Activated CD8-positive, alpha-beta T cell treated with anti-CD3 and anti-CD28 coated beads for 36 hours (primary cell): Measurements from ENCODE around the gene INS. TPM values are rescaled to one million over a fixed set of nuclear protein-coding genes. Genes with fewer than 3 reads are reported as not detected.

Experiments used
- ATAC-seq: fragments of 200-7000 bp; cut with Tn5 transposase; one replicate; pipeline ENCODE4 v1.10.0; 2021; ENCODE audit warnings: mild to moderate bottlenecking, moderate library complexity
- CTCF ChIA-PET: fragments of 350-600 bp; sonication (Branson Sonifier 250); formaldehyde crosslinking; loops from one replicate; lab custom pipeline; 2021; ENCODE audit warnings: antibody characterized with exemption; lab: Charles Lee
- POLR2A ChIA-PET: fragments of 350-600 bp; sonication (Branson Sonifier 250); formaldehyde crosslinking; loops from one replicate; lab custom pipeline; 2021; ENCODE audit warnings: antibody characterized with exemption; lab: Charles Lee
- DNase-seq: peaks from one replicate; pipeline ENCODE4 v3.0.0-alpha.2; 2020
- H3K27ac Mint-ChIP-seq: one replicate; pipeline ENCODE4 v1.8.0; 2021; ENCODE audit warnings: mild to moderate bottlenecking, mixed read lengths
- H3K27me3 Mint-ChIP-seq: one replicate; pipeline ENCODE4 v1.8.0; 2021; ENCODE audit warnings: mixed read lengths
- H3K36me3 Mint-ChIP-seq: one replicate; pipeline ENCODE4 v1.8.0; 2021; ENCODE audit warnings: low read depth, mixed read lengths
- H3K4me1 Mint-ChIP-seq: one replicate; pipeline ENCODE4 v1.8.0; 2021; ENCODE audit warnings: low read depth, mixed read lengths
- H3K4me3 Mint-ChIP-seq: one replicate; pipeline ENCODE4 v1.8.0; 2021; ENCODE audit warnings: mild to moderate bottlenecking, moderate library complexity, mixed read lengths
- H3K9me3 Mint-ChIP-seq: one replicate; pipeline ENCODE4 v1.8.0; 2021; ENCODE audit warnings: mixed read lengths
- CTCF ChIP-seq: fragments of 200-600 bp; IDR thresholded peaks from one replicate; pipeline ENCODE4 v1.8.0; 2022; ENCODE audit warnings: antibody characterized with exemption, mild to moderate bottlenecking
- intact Hi-C: fragments of 100-400 bp; cut with micrococcal nuclease; formaldehyde crosslinking; loops from one replicate; pipeline ENCODE4 v1.10.0; 2022
- total RNA-seq, 2 experiments: library from RNA; stranded (reverse); gene quantifications; one replicate each; pipeline ENCODE4 v1.2.3, GENCODE V29; 2021

Gene INS
- total RNA-seq, 2 experiments from 2014 or later, result not detected

DNA sequence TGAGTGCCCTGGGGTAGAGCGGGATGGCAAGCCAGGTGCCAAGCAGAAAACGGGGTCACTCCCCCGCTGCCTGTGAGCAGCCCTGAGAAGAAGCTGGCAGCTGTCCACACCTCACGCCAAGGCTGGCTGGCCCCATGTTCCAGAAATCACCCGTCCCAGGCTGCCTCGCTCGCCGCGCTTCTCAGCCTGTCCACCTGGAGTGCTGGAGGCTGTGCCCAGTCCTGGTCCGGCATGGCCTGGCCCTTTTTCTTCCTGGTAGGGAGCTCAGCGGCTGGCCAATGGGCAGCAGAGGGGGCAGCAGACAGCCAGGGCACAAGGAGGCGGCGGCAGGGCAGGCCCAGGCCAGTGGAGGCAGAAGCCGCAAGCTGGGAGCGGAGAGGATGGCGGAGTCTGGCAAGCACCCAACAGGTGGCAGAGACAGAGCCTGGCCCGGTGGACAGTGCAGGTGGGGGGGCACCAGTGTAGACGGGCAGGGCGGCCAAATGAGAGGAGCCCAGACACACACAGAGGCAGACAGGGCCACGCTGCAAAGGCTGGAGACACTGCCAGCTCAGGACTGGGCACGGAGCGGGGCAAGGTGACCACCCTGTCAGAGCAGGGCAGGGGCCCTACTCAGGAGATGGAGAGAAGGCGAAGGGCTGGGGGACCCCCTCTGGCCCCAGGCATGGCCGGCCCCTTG, 47.8 kb upstream of the INS start:
- POLR2A ChIA-PET, result no interaction called here
- no peaks in the 10 kb centered on the region for H3K9me3 Mint-ChIP-seq
- no peak for TF ChIP-seq CTCF
- H3K36me3 Mint-ChIP-seq, result no peaks in the 10 kb centered on the region
- no peaks in the 10 kb centered on the region for H3K27me3 Mint-ChIP-seq
- peaks cover 6% of the 10 kb centered on the region for H3K4me1 Mint-ChIP-seq
- CTCF ChIA-PET, result interaction anchor here (0.7 kb wide), 2 partner anchors 91 to 96 kb away, joined by 3 read pairs; no protein-coding TSS in a partner anchor
- ATAC-seq, result no peak
- no peak overlapping the region for H3K27ac Mint-ChIP-seq
- peak; percentile 1 for DNase-seq
- intact Hi-C loops, result no loop called here
- H3K4me3 Mint-ChIP-seq, result no peak overlapping the region

- Mint-ChIP-seq H3K9me3 (no peaks in the 10 kb centered on the region), H3K4me1 (no peaks in the 10 kb centered on the region), H3K4me3 (no peak overlapping the region), H3K27ac (no peak overlapping the region), H3K36me3 (no peaks in the 10 kb centered on the region), H3K27me3 (no peaks in the 10 kb centered on the region)
- no peak for TF ChIP-seq CTCF
- peak; percentile 1 for DNase-seq
- ATAC-seq, result no peak
- POLR2A ChIA-PET, result no interaction called here
- CTCF ChIA-PET, result interaction anchor here (0.7 kb wide), 1 partner anchor 91 kb away, joined by 3 read pairs; no protein-coding TSS in a partner anchor
- intact Hi-C loops, result no loop called here
These were observed 47.0 kb upstream of the INS start for GRCh38 chr11:2207773-2208621.

- H3K4me1 Mint-ChIP-seq, result no peaks in the 10 kb centered on the region
- intact Hi-C loops, result no loop called here
- CTCF ChIA-PET, result interaction anchor here (0.7 to 1.4 kb wide), 2 partner anchors 12 to 98 kb away, joined by 3 read pairs; no protein-coding TSS in a partner anchor
- ATAC-seq, result no peak
- H3K27ac Mint-ChIP-seq, result no peak overlapping the region
- no peaks in the 10 kb centered on the region for H3K36me3 Mint-ChIP-seq
- H3K27me3 Mint-ChIP-seq, result no peaks in the 10 kb centered on the region
- no peaks in the 10 kb centered on the region for H3K9me3 Mint-ChIP-seq
- POLR2A ChIA-PET, result no interaction called here
- H3K4me3 Mint-ChIP-seq, result no peak overlapping the region
- DNase-seq, result no peak
- no peak for TF ChIP-seq CTCF
These were observed 46.2 kb upstream of the INS start for GRCh38 chr11:2207212-2207611.

GRCh38 chr11:2205981-2206690, 45.1 kb upstream of the INS start:
- POLR2A ChIA-PET, result interaction anchor here (0.6 kb wide), 1 partner anchor 715 kb away, joined by 3 read pairs; no protein-coding TSS in a partner anchor
- ATAC-seq, result no peak
- DNase-seq, result peak; percentile 0
- CTCF ChIA-PET, result interaction anchor here (1.4 kb wide), 1 partner anchor 11 kb away, joined by 3 read pairs; no protein-coding TSS in a partner anchor
- no peak overlapping the region for H3K4me3 Mint-ChIP-seq
- H3K27me3 Mint-ChIP-seq, result no peaks in the 10 kb centered on the region
- no peaks in the 10 kb centered on the region for H3K36me3 Mint-ChIP-seq
- TF ChIP-seq CTCF, result no peak
- H3K4me1 Mint-ChIP-seq, result no peaks in the 10 kb centered on the region
- intact Hi-C loops, result no loop called here
- no peak overlapping the region for H3K27ac Mint-ChIP-seq
- no peaks in the 10 kb centered on the region for H3K9me3 Mint-ChIP-seq
